HCT116 (cell line): ENCODE measurements around the gene DEPDC7.

ENCODE experiments used
- CBX3 ChIP-seq: IDR thresholded peaks from 2 replicates; pipeline ENCODE4 v1.6.1; 2012; ENCODE audit warnings: low read depth
- CTCF ChIP-seq, 3 experiments: fragments of 200-600 bp in 1 of 3; sonication (generic) in 1 of 3; IDR thresholded peaks in 2 of 3; conservative IDR thresholded peaks in 1 of 3; 2 replicates each; pipeline ENCODE4 v1.5.1; 2012 to 2017; ENCODE audit warnings: low read depth in 2 of 3, low read length in 2 of 3, antibody characterized with exemption in 1 of 3, borderline replicate concordance in 1 of 3, control low read depth in 1 of 3, mild to moderate bottlenecking in 1 of 3, mixed read lengths in 1 of 3, mixed run types in 1 of 3, moderate library complexity in 1 of 3; ENCODE audit not compliant: insufficient read depth in 1 of 3
- ELF1 ChIP-seq: IDR thresholded peaks from 2 replicates; pipeline ENCODE4 v1.6.1; 2012; ENCODE audit warnings: low read depth, borderline replicate concordance
- POLR2A ChIP-seq: IDR thresholded peaks from 2 replicates; pipeline ENCODE4 v1.7.0; 2011; ENCODE audit warnings: borderline replicate concordance; ENCODE audit not compliant: insufficient read depth, insufficient read length; ENCODE audit errors: extremely low read depth
- REST ChIP-seq: IDR thresholded peaks from 2 replicates; pipeline ENCODE4 v1.6.1; 2012; ENCODE audit warnings: low read depth
- SP1 ChIP-seq: IDR thresholded peaks from 2 replicates; pipeline ENCODE4 v1.6.1; 2012; ENCODE audit warnings: low read depth
- SRF ChIP-seq: IDR thresholded peaks from 2 replicates; pipeline ENCODE4 v1.6.1; 2012; ENCODE audit warnings: low read depth
- YY1 ChIP-seq: IDR thresholded peaks from 2 replicates; pipeline ENCODE4 v1.6.1; 2011; ENCODE audit warnings: low read length, low read depth, moderate library complexity, mild to moderate bottlenecking; ENCODE audit not compliant: insufficient replicate concordance; ENCODE audit errors: extremely low read depth

- TF ChIP-seq CTCF (IDR thresholded peaks at IDR 0.05 in 2 of 3, conservative IDR thresholded peaks at IDR 0.05 in 1 of 3; ENCODE audit: borderline replicate concordance in 1 of 3, insufficient read depth in 1 of 3, low read depth in 2 of 3, low read length in 2 of 3) (no peak), ELF1 (no peak), SP1 (no peak), POLR2A (no peak), CBX3 (no peak), SRF (no peak), REST (no peak), YY1 (no peak)
Measured at GRCh38 chr11:33025339-33025722, 9.7 kb downstream of the DEPDC7 start.
